ENCODE data around the gene DDX49. TPM values are rescaled to one million over a fixed set of nuclear protein-coding genes. Genes with fewer than 3 reads are reported as not detected.

DDX49 gene
- total and polyA plus RNA-seq, 2 experiments from 2014 or later, result 45.8 to 57.8 TPM

GRCh38 chr19:18881491-18881890, 38.0 kb upstream of the DDX49 start:
- Histone ChIP-seq H3K9me3 (ENCODE audit: low read depth) (no peaks in the 10 kb centered on the region), H3K4me3 (no peak overlapping the region), H3K79me2 (no peaks in the 10 kb centered on the region), H3K9me2 (replicated peaks; ENCODE audit: insufficient read depth) (no peaks in the 10 kb centered on the region), H3K36me3 (replicated peaks; ENCODE audit: insufficient read depth, low read depth) (no peaks in the 10 kb centered on the region), H4K20me1 (ENCODE audit: insufficient read depth, poor library complexity, severe bottlenecking) (no peaks in the 10 kb centered on the region), H3K4me1 (ENCODE audit: insufficient read depth) (no peaks in the 10 kb centered on the region), H3K27me3 (no peaks in the 10 kb centered on the region), H3K27ac (no peak overlapping the region), H2AFZ (no peak overlapping the region), H3K4me2 (no peak overlapping the region)
- WGBS (ENCODE audit: low lambda C conversion rate, missing lambda C conversion rate), result 93% methylated on average over 7 of the region's 7 CpGs
- TF ChIP-seq CTCF (IDR thresholded peaks at IDR 0.05; ENCODE audit: poor library complexity) (no peak), EZH2 (IDR thresholded peaks at IDR 0.05; ENCODE audit: borderline replicate concordance) (no peak)
- no peak for DNase-seq (ENCODE audit: low spot score)

GRCh38 chr19:18883526-18884304, 35.8 kb upstream of the DDX49 start:
- Histone ChIP-seq H2AFZ (no peak overlapping the region), H3K79me2 (no peaks in the 10 kb centered on the region), H3K27me3 (no peaks in the 10 kb centered on the region), H3K36me3 (replicated peaks; ENCODE audit: insufficient read depth, low read depth) (no peaks in the 10 kb centered on the region), H3K27ac (no peak overlapping the region), H3K4me2 (no peak overlapping the region), H3K9me2 (replicated peaks; ENCODE audit: insufficient read depth) (no peaks in the 10 kb centered on the region), H3K4me1 (ENCODE audit: insufficient read depth) (no peaks in the 10 kb centered on the region), H3K9me3 (ENCODE audit: low read depth) (no peaks in the 10 kb centered on the region), H4K20me1 (ENCODE audit: insufficient read depth, poor library complexity, severe bottlenecking) (no peaks in the 10 kb centered on the region), H3K4me3 (no peak overlapping the region)
- WGBS (ENCODE audit: low lambda C conversion rate, missing lambda C conversion rate), result 92% methylated on average over 29 of the region's 30 CpGs
- TF ChIP-seq EZH2phosphoT487 (IDR thresholded peaks at IDR 0.05; ENCODE audit: low read depth, severe bottlenecking, unreplicated experiment) (no peak), CTCF (IDR thresholded peaks at IDR 0.05; ENCODE audit: poor library complexity) (no peak), EZH2 (IDR thresholded peaks at IDR 0.05; ENCODE audit: borderline replicate concordance) (no peak)
- no peak for DNase-seq (ENCODE audit: low spot score)

DNA sequence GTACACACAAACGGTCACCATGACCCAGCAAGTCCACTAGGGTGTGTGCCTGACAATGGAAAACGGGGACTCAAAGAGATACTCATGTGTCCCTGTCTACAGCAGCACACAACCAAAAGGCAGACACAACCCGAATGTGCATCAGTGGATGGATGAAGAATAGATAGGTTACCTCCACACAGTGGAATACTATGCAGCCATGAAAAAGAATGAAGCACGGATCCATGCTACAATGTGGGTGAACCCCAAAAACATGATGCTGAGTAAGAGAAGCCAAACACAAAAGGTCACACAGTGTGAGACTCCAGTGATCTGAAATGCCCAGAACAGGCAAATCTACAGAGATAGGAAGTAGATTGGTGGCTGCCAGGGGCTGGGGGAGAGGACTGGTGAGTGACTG, 32.5 kb upstream of the DDX49 start:
- no peak overlapping the region for H2AFZ ChIP-seq
- no peaks in the 10 kb centered on the region for H3K9me2 ChIP-seq (replicated peaks; ENCODE audit: insufficient read depth)
- H3K79me2 ChIP-seq, result no peaks in the 10 kb centered on the region
- no peak overlapping the region for H3K27ac ChIP-seq
- TF ChIP-seq CTCF (IDR thresholded peaks at IDR 0.05; ENCODE audit: poor library complexity), result no peak
- TF ChIP-seq EZH2 (IDR thresholded peaks at IDR 0.05; ENCODE audit: borderline replicate concordance), result no peak
- TF ChIP-seq EZH2phosphoT487 (IDR thresholded peaks at IDR 0.05; ENCODE audit: low read depth, severe bottlenecking, unreplicated experiment), result no peak
- 97% methylated on average over 4 of the region's 4 CpGs for WGBS (ENCODE audit: low lambda C conversion rate, missing lambda C conversion rate)
- DNase-seq (ENCODE audit: low spot score), result no peak
- no peak overlapping the region for H3K4me3 ChIP-seq
- no peaks in the 10 kb centered on the region for H3K9me3 ChIP-seq (ENCODE audit: low read depth)
- H3K36me3 ChIP-seq (replicated peaks; ENCODE audit: insufficient read depth, low read depth), result no peaks in the 10 kb centered on the region
- H3K4me1 ChIP-seq (ENCODE audit: insufficient read depth), result no peaks in the 10 kb centered on the region
- no peak overlapping the region for H3K4me2 ChIP-seq
- H4K20me1 ChIP-seq (ENCODE audit: insufficient read depth, poor library complexity, severe bottlenecking), result no peaks in the 10 kb centered on the region
- no peaks in the 10 kb centered on the region for H3K27me3 ChIP-seq
